ENCODE data around the gene MN1.

DNA sequence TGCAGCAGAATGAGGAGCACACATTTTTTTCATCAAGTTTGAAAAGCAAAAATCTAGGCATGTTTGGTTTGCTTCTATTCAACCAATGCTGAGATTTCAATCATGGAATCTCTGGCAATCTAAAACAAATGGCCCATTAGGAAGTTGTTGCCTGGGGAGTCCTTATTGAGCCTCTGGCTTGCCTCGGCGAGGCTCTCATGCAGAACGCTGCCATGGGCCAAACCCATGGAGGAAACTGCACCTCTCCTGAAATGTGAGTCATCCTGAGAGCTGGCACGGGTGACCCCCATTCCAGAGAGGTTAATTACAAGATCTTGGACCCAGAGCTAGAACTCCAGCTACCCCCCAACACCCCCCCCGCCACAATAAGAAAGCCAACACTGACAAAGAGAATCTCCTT lies 80.7 kb downstream of the MN1 start:
- no peak for TF ChIP-seq SUZ12 (IDR thresholded peaks at IDR 0.05; ENCODE audit: extremely low read depth, insufficient read depth, insufficient read length)
- no peak for TF ChIP-seq YY1 (IDR thresholded peaks at IDR 0.05; ENCODE audit: insufficient read depth, insufficient read length)
